ENCODE results near the gene REC8.

GRCh38 chr14:24122416-24122815 is 49.5 kb upstream of the REC8 start:
- TF ChIP-seq, protein P1, sequence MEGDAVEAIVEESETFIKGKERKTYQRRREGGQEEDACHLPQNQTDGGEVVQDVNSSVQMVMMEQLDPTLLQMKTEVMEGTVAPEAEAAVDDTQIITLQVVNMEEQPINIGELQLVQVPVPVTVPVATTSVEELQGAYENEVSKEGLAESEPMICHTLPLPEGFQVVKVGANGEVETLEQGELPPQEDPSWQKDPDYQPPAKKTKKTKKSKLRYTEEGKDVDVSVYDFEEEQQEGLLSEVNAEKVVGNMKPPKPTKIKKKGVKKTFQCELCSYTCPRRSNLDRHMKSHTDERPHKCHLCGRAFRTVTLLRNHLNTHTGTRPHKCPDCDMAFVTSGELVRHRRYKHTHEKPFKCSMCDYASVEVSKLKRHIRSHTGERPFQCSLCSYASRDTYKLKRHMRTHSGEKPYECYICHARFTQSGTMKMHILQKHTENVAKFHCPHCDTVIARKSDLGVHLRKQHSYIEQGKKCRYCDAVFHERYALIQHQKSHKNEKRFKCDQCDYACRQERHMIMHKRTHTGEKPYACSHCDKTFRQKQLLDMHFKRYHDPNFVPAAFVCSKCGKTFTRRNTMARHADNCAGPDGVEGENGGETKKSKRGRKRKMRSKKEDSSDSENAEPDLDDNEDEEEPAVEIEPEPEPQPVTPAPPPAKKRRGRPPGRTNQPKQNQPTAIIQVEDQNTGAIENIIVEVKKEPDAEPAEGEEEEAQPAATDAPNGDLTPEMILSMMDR (IDR thresholded peaks at IDR 0.05; ENCODE audit: insufficient read depth, low read length, poor library complexity, severe bottlenecking): no peak
- no peak for TF ChIP-seq EZH2phosphoT487 (conservative IDR thresholded peaks at IDR 0.05; ENCODE audit: low read length)
